Astrocyte of the cerebellum (primary cell): ENCODE results near the gene CACNA1A.

ENCODE experiments used
- DNase-seq: peaks from one replicate; pipeline ENCODE4 v3.0.0-alpha.2; 2011; ENCODE audit warnings: low read depth
- H3K4me3 ChIP-seq: 2 replicates; pipeline ENCODE4 v1.5.1; 2011; ENCODE audit warnings: mild to moderate bottlenecking, low read depth, low read length, moderate library complexity
- CTCF ChIP-seq: IDR thresholded peaks from 2 replicates; pipeline ENCODE4 v1.5.1; 2012; ENCODE audit warnings: low read length, low read depth, moderate library complexity, mild to moderate bottlenecking; ENCODE audit errors: missing control alignments
- in situ Hi-C: cut with HindIII; loops from 2 replicates; pipeline ENCODE4 v1.10.0; 2017; ENCODE audit warnings: low sequenced_read_pairs

CACNA1A gene

DNA sequence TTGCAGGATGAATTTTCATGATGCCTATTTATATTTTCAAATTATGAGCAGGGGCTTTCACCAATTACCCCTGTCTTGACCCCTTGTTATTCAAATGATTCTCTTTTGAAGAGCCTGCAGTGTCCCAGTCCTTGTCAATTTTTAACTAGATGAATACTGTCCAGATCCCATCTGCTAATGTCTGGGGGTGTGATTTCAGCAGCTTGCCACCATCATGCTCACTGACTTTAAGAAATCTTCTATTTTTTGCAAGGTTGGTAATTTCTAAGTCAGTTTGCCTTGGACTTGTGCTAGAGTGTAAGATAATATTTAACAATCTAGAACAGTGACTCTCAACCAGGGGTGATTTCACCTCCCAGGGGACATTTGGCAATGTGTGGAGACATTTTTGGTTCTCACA lies 106.0 kb downstream of the CACNA1A start:
- in situ Hi-C loops = no loop called here
- no peak for DNase-seq
- no peak overlapping the region for H3K4me3 ChIP-seq
- no peak for TF ChIP-seq CTCF

DNA sequence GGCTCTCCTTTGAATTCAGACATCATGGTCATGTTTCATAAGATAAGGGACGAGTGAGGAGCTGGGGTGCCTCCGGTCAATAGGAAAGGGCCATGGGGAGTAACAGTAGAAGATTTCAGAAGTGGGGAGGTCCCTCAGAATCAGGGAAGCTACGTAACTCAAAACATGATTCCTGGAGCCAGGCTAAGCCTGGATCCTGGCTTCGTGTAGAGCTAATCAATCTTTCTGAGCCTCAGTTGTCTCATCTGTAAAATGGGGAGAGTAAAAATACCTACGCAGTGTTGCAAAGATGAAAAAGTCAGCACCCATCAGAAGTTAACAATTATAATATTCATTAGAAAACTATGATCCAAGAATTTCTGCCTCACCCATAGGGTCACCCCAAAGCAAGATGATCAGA lies 106.5 kb downstream of the CACNA1A start:
- TF ChIP-seq CTCF = no peak
- no peak for DNase-seq
- no peak overlapping the region for H3K4me3 ChIP-seq
- in situ Hi-C loops = loop anchor here (5.0 kb wide), 1 partner anchor 62 kb away; no protein-coding TSS in a partner anchor

DNA sequence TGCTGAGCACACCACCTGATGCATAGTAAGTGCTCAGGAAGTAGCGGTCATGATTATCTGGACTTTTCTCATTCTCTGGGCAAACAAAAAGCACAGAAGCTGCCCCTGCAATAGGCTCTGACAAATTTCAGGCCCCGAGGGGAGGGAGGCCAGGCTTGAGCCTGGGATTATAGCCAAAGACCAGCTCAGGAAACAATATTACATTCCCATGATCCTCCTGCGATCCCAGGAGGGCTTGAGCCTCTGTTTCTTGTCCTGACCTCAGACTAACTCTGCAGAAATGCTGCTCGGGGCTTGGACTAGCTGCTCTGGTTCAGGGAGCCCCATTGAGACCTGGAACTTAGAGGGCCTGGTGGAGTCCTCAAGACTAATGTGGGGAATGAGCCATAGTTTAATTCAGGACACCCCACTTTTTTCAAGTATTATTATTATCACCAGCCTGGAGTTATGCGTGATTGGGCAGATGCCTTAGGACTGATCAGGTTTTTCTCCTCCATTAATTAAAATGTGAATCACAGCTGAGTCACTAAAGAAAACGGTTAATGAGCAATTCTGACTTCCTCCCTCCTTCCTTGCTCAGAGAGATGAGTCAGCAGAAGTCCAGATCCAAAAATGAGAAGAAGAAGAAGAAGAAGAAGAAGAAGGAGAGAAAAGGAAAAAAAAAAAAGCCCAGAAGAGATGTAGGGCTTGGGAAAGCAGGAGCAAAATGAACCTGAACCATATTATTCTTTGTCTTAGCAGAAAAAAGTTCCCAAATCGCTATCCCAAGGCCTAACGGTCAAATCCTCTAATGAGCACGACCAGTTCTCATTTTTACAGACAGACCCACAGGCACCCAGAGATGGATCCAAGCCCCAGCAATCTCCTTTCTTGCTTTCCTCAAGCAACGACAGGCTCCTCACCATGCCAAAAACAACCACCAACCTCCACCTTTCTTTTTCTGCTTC lies 107.2 kb downstream of the CACNA1A start:
- no peak for TF ChIP-seq CTCF
- H3K4me3 ChIP-seq = no peak overlapping the region
- in situ Hi-C loops = loop anchor here (5.0 kb wide), 1 partner anchor 62 kb away; no protein-coding TSS in a partner anchor
- DNase-seq = peak; percentile 63

GRCh38 chr19:13398182-13398581 lies 108.1 kb downstream of the CACNA1A start:
- no peak for TF ChIP-seq CTCF
- H3K4me3 ChIP-seq = no peak overlapping the region
- in situ Hi-C loops = loop anchor here (5.0 kb wide), 1 partner anchor 61 kb away; no protein-coding TSS in a partner anchor
- DNase-seq = no peak

- no peak for TF ChIP-seq CTCF
- H3K4me3 ChIP-seq = no peak overlapping the region
- in situ Hi-C loops = loop anchor here (5.0 kb wide), 1 partner anchor 59 kb away; no protein-coding TSS in a partner anchor
- no peak for DNase-seq
Measured at GRCh38 chr19:13396250-13397080, 109.8 kb downstream of the CACNA1A start.

- DNase-seq = no peak
- no peak overlapping the region for H3K4me3 ChIP-seq
- TF ChIP-seq CTCF = no peak
- in situ Hi-C loops = no loop called here
Measured at GRCh38 chr19:13382633-13382938, 123.7 kb downstream of the CACNA1A start.
